ENCODE measurements around the gene DESI2. TPM values are rescaled to one million over a fixed set of nuclear protein-coding genes. Genes with fewer than 3 reads are reported as not detected.

DESI2 gene
- total RNA-seq, 4 donors from 2014 or later = 38.5 to 56.3 (median 41.1) TPM

DNA sequence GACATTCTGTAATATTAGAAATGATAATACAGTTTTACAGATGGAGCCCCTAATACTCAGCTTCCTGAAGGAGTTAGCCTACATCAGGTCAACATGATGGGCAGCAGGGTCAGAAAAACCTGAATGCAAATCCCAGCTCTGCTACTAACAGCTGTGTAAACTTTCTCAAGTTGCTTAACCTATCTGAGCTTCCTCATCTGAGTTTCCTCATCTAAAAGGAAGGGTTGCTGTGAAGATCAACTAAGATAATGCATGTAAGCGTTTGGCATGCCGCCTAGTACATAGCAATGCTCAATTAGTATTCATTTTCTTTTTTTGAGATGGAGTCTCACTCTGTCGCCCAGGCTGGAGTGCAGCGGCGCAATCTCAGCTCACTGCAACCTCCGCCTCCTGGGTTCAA lies 18.4 kb upstream of the DESI2 start:
- 86% methylated on average over 6 of the region's 6 CpGs for WGBS, 2 donors (ENCODE audit: low coverage in 1 of 2)
- no peaks in the 10 kb centered on the region for H3K27me3 ChIP-seq
- no peak overlapping the region for H3K4me3 ChIP-seq
- no peak overlapping the region for H3K27ac ChIP-seq
- ATAC-seq = no peak
- no peaks in the 10 kb centered on the region for H3K36me3 ChIP-seq
- H3K4me1 ChIP-seq = peaks cover 0 to 3% (median 0%) of the 10 kb centered on the region in 3 donors
- TF ChIP-seq POLR2AphosphoS5 (IDR thresholded peaks at IDR 0.05) (no peak), POLR2A (IDR thresholded peaks at IDR 0.05) (no peak), CTCF (IDR thresholded peaks at IDR 0.05) (no peak), EP300 (IDR thresholded peaks at IDR 0.05) (no peak)
- H3K9me3 ChIP-seq = no peaks in the 10 kb centered on the region

DNA sequence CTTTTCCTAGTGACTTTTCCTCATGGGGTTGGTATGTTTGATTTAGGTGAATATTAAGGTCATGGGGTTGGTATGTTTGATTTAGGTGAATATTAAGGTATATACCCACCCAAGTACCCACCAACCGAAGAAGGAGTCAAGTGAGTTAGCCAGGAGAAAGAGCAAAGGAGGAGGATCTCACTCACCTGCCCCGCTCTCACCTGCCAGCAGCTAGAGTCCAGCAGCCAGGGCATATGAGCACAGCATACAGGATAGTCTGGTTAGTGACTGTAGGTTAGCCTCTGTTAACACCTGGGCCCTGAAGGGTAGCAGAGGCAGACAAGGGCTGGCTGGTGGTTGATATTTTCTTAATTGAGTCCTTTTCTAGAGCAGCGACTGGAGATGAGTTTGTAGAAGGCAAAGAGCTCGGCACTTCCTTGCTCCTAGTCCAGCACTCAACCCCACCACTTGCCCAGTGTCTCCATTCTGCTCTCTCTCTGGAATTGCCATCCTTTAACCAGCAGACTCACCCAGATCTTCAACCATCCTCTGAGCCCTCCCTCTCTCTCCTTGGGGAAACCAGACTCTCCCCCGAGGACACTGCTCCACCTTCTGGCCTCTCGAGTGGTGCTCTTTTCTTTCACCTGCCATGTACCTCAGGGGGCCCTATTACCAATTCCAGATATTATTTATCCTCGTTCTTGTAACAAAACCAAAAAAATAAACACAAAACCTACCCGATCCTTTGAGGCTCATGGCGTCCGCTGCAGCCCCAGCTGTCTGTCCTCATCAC lies 16.3 kb upstream of the DESI2 start:
- no peak for ATAC-seq
- Histone ChIP-seq H3K27ac (no peak overlapping the region), H3K4me1 (peaks cover 0 to 3% (median 0%) of the 10 kb centered on the region in 3 donors), H3K9me3 (no peaks in the 10 kb centered on the region), H3K36me3 (no peaks in the 10 kb centered on the region), H3K4me3 (no peak overlapping the region), H3K27me3 (no peaks in the 10 kb centered on the region)
- TF ChIP-seq EP300 (IDR thresholded peaks at IDR 0.05) (no peak), POLR2A (IDR thresholded peaks at IDR 0.05) (no peak), CTCF (IDR thresholded peaks at IDR 0.05) (no peak)
- 82 to 96% methylated on average over 7 to 10 of the region's 10 CpGs for WGBS, 2 donors (ENCODE audit: low coverage in 1 of 2)

- no peak overlapping the region for H3K4me3 ChIP-seq
- no peaks in the 10 kb centered on the region for H3K27me3 ChIP-seq
- no peak for ATAC-seq
- no peaks in the 10 kb centered on the region for H3K9me3 ChIP-seq
- H3K4me1 ChIP-seq = peaks cover 0 to 3% (median 0%) of the 10 kb centered on the region in 3 donors
- TF ChIP-seq POLR2AphosphoS5 (IDR thresholded peaks at IDR 0.05) (no peak), POLR2A (IDR thresholded peaks at IDR 0.05) (no peak), EP300 (IDR thresholded peaks at IDR 0.05) (no peak), CTCF (IDR thresholded peaks at IDR 0.05) (no peak)
- H3K27ac ChIP-seq = no peak overlapping the region
- no peaks in the 10 kb centered on the region for H3K36me3 ChIP-seq
Observed at GRCh38 chr1:244639561-244639960, 13.4 kb upstream of the DESI2 start.

DNA sequence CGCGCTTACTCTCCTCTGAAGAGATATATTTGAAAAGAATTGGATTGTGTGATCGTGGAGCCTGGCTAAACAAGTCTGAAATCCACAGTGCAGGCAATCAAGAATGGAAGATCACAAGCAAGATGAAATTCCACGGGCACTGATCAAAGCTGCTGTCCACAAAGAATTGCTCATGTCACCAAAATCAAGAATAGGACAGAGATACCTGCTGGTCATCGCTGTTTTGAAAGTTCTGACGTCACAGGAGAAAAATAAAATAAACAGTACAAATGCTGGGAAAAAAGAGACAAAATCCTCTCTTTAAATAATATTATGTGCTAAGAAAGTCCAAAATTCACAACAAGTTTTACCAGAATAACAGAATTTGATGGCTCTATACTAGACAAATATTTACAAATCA lies 12.0 kb upstream of the DESI2 start:
- no peak overlapping the region for H3K27ac ChIP-seq
- H3K9me3 ChIP-seq = no peaks in the 10 kb centered on the region
- 92 to 93% methylated on average over 4 to 6 of the region's 6 CpGs for WGBS, 2 donors (ENCODE audit: low coverage in 1 of 2)
- no peaks in the 10 kb centered on the region for H3K27me3 ChIP-seq
- TF ChIP-seq CTCF (IDR thresholded peaks at IDR 0.05) (no peak), POLR2A (IDR thresholded peaks at IDR 0.05) (no peak), POLR2AphosphoS5 (IDR thresholded peaks at IDR 0.05) (no peak), EP300 (IDR thresholded peaks at IDR 0.05) (no peak)
- no peak for ATAC-seq
- H3K4me3 ChIP-seq = no peak overlapping the region
- no peaks in the 10 kb centered on the region for H3K4me1 ChIP-seq
- H3K36me3 ChIP-seq = no peaks in the 10 kb centered on the region

DNA sequence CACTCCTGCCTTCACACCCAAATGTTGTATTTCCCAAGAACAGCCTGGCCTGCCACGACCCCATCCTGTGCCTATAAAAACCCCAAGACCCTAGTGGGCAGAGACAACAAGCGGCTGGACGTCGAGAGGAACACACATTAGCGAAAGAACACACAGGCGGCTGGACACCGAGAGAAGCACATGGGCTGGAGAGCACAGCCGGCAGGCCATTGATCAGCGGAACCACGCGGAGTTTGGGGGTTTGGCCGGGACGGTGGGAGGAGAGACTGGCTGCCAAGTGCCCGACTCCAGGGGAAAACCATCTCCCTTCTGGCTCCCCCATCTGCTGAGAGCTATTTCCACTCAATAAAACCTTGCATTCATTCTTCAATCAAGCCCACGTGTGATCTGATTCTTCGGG lies 10.4 kb upstream of the DESI2 start:
- no peaks in the 10 kb centered on the region for H3K27me3 ChIP-seq
- 75 to 88% methylated on average over 5 of the region's 16 CpGs for WGBS, 2 donors (ENCODE audit: low coverage in 1 of 2)
- ATAC-seq = no peak
- no peaks in the 10 kb centered on the region for H3K36me3 ChIP-seq
- no peaks in the 10 kb centered on the region for H3K9me3 ChIP-seq
- H3K4me1 ChIP-seq = no peaks in the 10 kb centered on the region
- H3K4me3 ChIP-seq = no peak overlapping the region
- TF ChIP-seq EP300 (IDR thresholded peaks at IDR 0.05) (no peak), POLR2A (IDR thresholded peaks at IDR 0.05) (no peak), POLR2AphosphoS5 (IDR thresholded peaks at IDR 0.05) (no peak), CTCF (IDR thresholded peaks at IDR 0.05) (no peak)
- H3K27ac ChIP-seq = no peak overlapping the region

All from gastroesophageal sphincter (tissue), 4 donors.